NCI-H2107 treated with DMSO at 0.1 percent for 48 hours (cell line): ENCODE data around the gene CD52.

ENCODE experiments used
- DNase-seq: peaks from one replicate; lab custom pipeline; 2025; ENCODE audit not compliant: unreplicated experiment; lab: John Stamatoyannopoulos, UW

CD52 gene

DNA sequence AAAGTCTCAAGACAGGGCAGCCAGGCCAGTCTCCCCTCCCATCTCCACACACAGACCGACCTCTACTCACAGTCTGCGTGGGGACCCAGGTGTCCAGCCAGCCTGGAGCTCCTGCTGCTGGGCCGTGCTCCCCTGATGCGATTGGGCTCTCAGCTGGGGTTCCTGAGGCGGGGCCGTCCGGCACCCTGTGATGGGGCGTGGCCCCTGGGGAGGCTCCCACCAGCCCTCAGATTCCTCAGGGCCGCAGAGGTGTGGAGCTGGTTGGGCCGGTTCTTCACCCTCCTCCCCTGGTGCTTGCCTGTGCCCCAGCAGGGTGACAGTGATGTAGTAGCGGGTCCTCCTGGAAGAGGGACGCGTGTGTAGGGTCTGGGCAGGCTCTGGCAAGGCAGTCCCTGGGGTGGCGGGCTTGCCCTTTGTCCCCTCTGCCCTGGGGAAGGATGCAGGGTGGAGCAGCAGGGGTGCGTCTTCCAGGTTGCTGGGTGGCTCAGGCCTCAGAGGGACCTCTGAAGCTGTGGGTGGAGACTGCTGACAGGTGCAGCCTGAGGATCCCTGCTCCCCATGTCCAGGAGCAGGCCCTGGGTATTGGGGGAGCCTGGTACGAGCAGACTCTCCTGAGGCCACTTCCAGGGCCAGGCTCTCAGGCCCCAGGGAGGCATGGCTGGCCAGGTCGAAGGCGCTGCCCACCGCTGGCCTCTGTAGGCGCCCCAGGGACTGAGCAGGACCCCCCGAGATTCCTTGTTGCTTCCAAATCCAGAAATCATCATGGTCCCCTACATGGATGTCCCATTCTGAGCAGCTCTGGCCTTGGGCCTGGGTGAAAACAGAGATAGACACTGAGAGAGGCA, 36.4 kb downstream of the CD52 start, which contains the start of gene CRYBG2:
Gene CRYBG2 (minus strand): TSS at position 155 of the 845 bp plus-strand sequence. CDS start 7,473 bp downstream, outside the sequence.
- DNase-seq, result no peak

DNA sequence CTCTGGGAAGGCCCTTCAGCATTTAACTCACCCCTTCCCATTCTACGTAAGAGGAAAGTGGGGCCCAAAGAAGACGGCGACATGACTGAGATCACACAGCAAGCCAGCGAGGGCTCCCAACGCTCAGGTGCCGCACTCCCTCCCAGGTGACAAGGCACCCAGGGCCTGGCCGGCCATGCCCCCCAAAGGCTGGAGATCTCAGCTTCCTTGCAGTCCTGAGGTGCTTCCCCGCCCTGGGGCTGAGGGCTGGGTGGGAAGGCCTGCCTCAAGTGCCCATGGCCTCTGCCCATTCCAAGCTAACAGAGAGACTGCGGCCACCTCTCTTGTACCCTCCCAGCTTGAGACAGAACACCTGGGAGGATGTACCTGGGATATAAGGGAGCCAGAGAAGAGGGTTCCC, 37.2 kb downstream of the CD52 start:
- no peak for DNase-seq

DNA sequence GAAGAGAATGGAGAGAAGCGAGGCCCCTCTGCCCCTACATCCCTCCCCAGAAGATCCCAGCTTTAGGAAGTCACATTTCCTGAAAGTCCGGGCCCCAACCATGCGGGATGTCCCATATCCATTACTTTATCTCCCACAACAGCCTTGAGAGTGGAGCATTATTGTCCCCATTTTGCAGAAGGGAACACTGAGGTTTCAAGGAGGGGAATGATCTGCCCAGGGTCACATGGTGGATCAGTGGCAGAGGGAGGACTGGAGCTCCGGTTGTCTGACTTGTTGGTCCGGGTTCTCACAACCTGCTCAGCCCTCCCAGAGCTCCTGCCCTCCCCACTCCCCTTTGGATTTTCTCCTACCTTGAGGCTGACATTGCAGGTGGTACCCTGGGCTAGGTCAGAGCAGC, 38.3 kb downstream of the CD52 start:
- no peak for DNase-seq

DNA sequence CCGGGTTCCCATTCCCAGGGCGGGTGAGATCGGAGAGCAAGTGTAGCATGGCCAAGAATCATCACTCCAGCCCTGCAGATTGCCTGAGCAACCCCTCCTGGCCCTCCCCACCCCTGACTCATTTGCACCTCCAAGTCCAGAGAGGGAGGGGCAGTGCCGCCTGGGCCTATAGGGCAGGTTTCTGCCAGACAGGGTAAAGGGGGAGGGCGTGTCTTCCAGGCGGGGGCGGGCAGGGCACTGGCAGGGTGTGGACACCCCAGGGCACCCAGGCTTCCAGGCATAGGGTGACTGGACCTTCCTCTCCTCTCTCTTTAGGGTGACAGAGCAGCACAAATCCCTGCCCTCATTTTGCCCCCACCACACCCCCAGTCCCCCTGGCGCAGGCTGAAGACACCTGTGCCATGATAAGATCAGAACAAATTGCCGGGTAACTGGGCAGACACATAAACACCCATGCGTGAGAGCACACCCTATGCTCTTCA, 39.4 kb downstream of the CD52 start:
- no peak for DNase-seq

DNA sequence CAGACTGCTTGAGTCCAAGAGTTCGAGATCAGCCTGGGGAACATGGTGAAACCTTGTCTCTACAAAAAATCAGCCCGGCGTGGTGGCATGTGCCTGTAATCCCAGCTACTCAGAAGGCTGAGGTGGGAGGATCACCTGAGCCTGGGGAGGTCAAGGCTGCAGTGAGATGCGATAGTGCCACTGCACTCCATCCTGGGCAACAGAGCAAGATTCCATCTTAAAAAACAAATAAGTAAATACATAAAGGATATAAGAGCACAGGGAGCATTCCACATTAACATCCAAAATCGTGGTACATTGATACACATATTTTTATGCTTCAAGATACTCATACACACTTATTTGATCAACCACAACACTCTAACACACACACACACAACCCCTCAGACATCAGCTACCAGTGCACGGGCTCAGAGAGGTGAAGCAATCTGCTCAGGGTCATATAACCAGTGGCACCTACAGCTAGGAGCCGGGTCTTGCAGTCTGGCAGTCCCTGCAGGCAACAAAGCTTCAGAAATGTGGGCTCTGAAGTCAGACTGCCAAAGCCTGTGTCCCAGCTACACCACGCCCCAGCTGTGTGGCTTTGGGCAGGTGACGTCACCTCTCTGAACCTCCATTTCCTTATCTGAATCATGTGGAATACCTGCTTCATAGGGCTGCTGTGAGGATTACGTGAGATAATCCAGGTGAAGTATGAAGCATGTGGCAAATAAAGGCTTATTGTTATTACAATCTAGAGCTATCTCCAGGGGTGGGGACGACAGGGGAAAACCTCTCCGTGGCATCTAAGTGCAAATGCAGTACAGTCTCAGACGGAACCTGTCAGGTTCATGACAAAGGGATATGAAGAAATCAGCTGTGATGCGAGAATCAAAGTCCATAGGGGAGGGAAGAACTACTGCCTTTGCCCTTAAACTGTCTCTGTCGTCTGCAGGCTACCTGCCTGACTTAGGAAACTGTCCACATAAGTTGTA, 40.9 kb downstream of the CD52 start:
- DNase-seq, result no peak

DNA sequence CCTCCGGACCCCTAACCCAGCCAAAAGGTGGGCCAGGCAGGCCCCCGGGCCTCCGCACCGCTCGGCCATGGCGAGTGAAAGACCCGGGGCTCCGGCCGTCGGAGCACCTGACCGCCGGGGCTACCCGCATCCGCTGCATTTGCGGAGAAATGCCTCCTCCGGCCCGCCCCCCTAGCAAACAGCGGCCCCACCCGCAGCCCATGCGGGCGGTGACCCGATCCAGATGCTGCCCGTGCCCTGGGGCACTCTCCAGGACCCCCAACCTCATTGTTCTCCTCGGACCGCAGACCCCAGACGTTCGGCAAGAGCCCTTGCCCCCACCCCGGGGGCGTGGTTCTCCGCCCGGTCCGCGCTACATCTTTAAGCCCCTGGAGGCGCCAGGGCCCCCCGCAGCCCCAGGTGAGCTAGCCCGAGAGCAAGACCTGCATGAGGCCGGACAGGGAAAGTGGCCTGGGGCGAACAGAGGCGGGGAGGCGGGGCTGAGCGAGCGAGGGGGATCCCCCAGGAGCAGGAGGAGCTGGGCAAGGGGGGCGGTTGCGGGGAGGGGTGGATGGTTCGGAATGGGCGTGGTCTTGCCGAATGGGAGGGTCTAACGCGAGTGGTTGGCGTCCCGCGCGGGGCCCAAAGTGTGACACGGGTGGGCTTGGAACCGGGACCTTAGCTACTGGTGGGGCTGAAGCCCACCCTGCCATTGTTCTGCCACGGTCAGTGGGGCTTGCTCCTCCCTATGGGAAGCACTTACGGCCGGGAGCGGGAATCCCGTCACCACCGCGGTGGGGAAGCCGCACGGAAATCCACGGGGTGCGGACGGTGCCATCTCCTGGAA, 42.4 kb downstream of the CD52 start:
- DNase-seq, result no peak

DNA sequence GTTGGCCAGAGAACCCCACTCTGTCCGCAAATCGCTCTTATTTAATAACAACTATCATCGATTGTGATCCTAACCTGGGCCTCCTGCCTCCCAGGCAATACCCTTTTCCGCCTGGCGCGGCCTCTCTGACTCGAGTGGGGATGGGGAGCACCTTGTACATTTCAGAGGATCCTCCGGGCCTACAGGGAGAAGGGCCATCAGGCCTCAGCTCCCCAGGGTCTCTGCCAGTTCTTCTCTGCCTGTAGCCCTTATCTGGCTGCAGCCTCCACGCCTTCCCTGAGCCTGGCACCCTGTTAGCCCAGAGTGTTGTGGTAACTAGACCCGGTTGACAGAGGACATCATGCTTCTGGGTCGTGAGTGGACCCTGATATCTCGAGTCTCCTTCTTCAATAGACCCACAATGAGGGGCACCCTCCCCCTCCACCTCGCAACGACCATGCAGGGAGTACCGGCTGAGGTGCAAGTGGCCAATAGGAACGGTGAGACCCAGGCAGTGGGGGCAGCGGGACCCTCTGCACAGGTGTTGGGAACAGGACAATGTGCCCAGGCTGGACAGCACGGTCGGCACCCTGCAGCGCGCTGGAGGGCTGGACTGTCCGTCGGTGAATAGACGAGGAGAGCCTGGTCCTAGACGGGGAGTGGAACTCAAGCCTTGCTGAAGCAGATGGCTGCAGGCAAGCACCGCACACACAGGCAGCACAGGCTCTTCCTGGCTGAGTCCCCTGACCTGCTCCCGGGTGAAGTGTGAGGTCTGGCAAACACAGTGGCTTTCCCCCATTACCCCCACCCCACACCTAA, 43.2 kb downstream of the CD52 start:
- DNase-seq, result no peak

DNA sequence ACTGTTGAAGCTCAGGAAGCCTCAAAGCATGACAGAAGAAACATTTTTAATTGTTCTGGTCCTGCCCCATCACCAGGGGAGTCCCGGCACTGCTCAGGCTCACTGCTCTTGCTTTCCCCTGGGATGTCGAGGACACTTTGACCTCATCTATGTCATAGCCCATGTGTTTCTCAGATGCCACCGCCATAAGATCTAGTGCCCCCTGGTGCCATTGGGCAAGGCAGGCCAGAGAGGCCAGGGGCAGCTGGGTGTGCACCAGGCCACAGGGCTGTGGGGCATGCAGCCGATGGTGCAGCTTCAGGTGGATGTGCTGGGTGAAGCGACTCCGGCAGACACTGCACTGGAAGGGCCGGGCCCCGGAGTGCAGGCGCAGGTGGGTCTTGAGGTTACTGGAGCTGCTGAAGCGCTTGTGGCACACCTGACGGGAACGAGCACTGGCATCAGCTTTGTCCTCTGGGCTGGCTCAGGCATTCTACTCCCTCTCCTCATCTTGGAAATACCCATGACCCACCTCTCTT, 43.9 kb downstream of the CD52 start:
- DNase-seq, result no peak

DNA sequence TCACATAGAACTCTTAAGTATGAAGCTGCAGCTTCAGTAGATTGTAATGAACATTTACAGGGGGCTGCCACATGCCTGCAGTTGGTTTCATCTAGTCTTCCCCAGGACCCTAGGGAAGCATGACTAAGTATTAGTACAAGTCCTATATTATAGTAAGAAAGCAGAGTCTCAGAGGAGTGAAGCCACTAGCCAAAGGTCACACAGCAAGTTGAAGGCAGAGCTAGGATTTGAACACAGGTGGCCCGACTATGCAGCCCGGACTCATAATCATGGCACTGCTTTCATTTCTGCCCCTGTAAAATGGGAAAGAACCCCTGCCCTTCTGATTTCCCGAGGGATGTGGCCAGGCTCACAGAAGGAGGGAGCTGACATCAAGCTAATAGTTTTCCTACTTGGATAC, 44.6 kb downstream of the CD52 start:
- DNase-seq, result no peak

DNA sequence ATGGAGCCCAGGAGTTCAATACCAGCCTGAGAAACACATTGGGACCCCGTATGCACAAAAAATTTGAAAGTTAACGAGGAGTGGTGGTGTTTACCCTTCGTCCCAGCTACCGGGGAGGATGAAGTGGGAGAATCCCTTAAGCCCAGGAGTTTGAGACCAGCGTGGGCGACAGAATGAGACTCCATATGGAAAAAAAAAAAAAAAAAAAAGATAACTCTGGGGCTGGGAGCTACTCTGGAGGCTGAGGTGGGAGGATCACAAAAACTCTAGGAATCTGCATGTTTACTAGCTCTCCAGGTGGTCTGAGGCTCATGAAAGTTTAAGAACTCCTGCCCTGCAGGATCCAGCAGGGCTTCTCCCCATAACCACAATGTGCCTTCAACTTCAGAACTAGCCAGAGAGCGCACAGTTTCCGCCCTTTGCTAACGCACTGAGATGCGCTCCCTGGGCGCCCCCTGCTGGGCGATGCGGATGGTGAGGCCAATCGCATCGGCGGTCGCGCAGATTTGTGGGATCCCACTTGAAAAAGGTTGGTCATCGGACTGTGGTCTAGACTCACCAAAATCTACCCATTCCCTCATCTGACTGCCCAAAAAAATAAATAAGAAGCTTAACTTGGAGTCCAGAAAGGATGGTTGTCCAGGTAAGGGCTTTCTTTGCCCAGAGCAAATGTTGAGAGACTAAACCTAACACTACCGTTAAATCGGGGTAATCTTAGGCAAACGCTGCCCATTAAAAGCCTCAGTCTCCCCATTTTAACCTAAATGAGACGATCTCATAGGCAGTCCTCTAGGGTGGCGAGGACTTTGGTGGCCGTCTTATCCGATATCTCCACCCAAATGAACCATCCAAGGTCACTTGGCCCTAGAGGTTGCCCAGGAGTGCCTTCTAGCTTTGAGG, 46.0 kb downstream of the CD52 start:
- DNase-seq, result peak; percentile 12

DNA sequence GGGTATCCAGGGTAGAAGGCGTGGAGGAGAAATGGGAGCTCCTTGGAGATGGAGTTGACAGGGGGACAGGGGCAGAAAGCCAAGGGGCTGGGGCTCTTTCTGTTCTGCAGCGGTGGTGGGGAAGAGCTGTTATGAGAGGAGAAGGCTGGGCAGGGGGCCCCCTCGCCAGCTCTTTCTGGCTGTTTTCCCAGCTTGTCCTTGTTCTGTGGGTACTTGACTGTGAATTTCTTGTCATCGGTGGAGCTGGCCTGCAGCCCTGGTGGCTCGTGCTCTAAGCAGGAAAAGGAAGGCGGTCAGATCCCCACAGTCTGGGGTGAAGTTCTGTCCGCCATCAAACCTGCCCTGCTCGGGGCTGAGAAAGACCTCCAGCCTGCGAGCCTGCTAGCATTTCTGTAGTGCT, 47.2 kb downstream of the CD52 start:
- DNase-seq, result no peak

DNA sequence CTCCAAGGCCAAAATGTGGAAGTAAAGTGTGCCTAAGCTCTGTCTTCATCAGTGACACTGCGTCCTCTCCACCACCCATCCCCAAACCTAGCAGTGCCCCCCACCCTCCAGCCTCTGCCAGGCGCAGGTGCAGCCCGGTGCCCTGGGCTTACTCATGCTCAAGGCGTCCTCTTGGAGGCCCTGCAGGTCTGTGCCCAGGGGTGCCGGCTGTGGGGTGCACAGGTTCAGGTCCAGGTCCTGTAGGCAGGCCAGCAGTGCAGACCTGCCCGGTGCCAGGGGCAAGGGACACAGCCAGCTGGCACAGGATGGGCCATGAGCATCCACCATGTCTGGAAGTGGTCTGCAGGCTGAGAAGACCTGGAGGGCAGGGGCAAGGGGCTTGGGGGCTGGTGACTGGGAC, 49.7 kb downstream of the CD52 start:
- DNase-seq, result no peak

DNA sequence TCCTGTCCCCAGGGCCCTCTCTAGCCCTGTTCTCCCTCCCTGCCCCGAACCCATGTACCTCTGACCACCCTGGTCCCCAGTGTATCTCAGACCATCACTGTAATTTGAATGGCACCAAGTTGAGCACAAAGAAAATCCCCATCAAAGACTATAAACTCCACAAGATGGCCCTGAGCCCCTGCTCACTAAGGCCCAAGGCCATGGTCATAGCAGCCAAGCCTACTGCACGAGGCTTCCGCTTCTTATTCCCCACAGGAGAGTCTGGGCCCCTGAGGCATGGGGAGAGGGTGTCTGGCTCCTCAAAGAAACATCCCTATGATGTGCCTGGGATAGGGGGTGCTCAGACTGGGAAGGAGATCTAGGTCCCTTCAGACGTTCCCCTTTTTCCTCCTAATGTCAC, 50.2 kb downstream of the CD52 start:
- no peak for DNase-seq

DNA sequence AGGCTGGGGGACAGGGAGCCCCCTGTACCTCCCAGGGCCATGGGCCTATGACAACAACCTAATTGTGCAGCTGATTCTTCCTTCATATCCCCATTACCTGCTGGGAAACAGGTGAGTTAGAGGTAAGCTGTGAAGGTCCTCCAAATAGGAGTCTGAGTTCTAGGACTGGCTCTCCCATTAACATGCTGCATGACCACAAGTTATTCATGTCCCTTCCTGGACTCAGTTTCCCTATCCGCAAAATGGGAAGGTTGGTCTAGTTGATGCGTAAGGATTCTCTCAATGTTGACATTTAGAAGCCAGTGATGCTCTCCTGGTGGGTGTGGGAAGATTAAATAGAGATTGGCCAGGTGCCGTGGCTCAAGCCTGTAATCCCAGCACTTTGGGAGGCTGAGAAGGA, 50.7 kb downstream of the CD52 start:
- no peak for DNase-seq
